Mesendoderm (in vitro differentiated cells): Measurements from ENCODE around the gene HSPB7.

Experiments used
- DNase-seq: peaks from one replicate; pipeline ENCODE4 v3.0.0; 2013
- H2AK5ac ChIP-seq: 2 replicates; pipeline ENCODE4 v1.6.1; 2013; ENCODE audit warnings: low read length, inconsistent platforms
- H2BK120ac ChIP-seq: 2 replicates; pipeline ENCODE4 v1.6.1; 2013; ENCODE audit warnings: low read depth, mild to moderate bottlenecking, low read length, moderate library complexity, mixed read lengths
- H2BK15ac ChIP-seq: replicated peaks from 2 replicates; pipeline ENCODE4 v1.6.1; 2013; ENCODE audit warnings: low read depth, mild to moderate bottlenecking, moderate library complexity
- H2BK5ac ChIP-seq: 2 replicates; pipeline ENCODE4 v1.6.1; 2013; ENCODE audit warnings: low read length, inconsistent platforms
- H3K18ac ChIP-seq: 2 replicates; pipeline ENCODE4 v1.6.1; 2013; ENCODE audit warnings: mild to moderate bottlenecking, low read length, mixed read lengths
- H3K23ac ChIP-seq: one replicate; pipeline ENCODE4 v1.6.1; 2013; ENCODE audit warnings: low read length
- H3K27ac ChIP-seq: 2 replicates; pipeline ENCODE4 v1.5.1; 2013; ENCODE audit warnings: low read depth, mild to moderate bottlenecking, inconsistent platforms, low read length, moderate library complexity
- H3K27me3 ChIP-seq: 2 replicates; pipeline ENCODE4 v1.6.1; 2013; ENCODE audit warnings: low read length, control low read depth, mild to moderate bottlenecking, inconsistent platforms; ENCODE audit not compliant: insufficient read depth, poor library complexity
- H3K36me3 ChIP-seq: 2 replicates; pipeline ENCODE4 v1.6.1; 2013; ENCODE audit warnings: low read length, inconsistent platforms; ENCODE audit not compliant: control insufficient read depth, insufficient read depth
- H3K4ac ChIP-seq: one replicate; pipeline ENCODE4 v1.6.1; 2013; ENCODE audit warnings: low read depth, mild to moderate bottlenecking, low read length, moderate library complexity
- H3K4me1 ChIP-seq: 2 replicates; pipeline ENCODE4 v1.6.1; 2013; ENCODE audit warnings: low read depth, low read length, inconsistent platforms; ENCODE audit not compliant: control insufficient read depth
- H3K4me2 ChIP-seq: 2 replicates; pipeline ENCODE4 v1.6.1; 2013; ENCODE audit warnings: low read length
- H3K4me3 ChIP-seq: 2 replicates; pipeline ENCODE4 v1.5.1; 2013; ENCODE audit warnings: mild to moderate bottlenecking, low read length
- H3K56ac ChIP-seq: one replicate; pipeline ENCODE4 v1.6.1; 2013; ENCODE audit warnings: low read length
- H3K79me1 ChIP-seq: 2 replicates; pipeline ENCODE4 v1.6.1; 2013; ENCODE audit warnings: low read length, inconsistent platforms
- H3K79me2 ChIP-seq: 2 replicates; pipeline ENCODE4 v1.6.1; 2013; ENCODE audit warnings: mild to moderate bottlenecking, low read length; ENCODE audit not compliant: control insufficient read depth, insufficient read depth
- H3K9ac ChIP-seq: 2 replicates; pipeline ENCODE4 v1.6.1; 2013; ENCODE audit warnings: low read length, inconsistent platforms
- H4K5ac ChIP-seq: one replicate; pipeline ENCODE4 v1.6.1; 2013; ENCODE audit warnings: low read length
- H4K8ac ChIP-seq: one replicate; pipeline ENCODE4 v1.6.1; 2013; ENCODE audit warnings: low read depth, mild to moderate bottlenecking, control low read depth, low read length, moderate library complexity
- WGBS: extraction: QIAGEN DNeasy Blood & Tissue Kit; methylation state at CpG from one replicate; pipeline ENCODE4 v1.1.7; 2013; ENCODE audit warnings: low lambda C conversion rate, missing lambda C conversion rate; ENCODE audit not compliant: insufficient coverage; ENCODE audit errors: extremely low coverage; 5-methylcytosine and 5-hydroxymethylcytosine counted together

The HSPB7 gene

GRCh38 chr1:16019644-16020277 is 1.9 kb upstream of the HSPB7 start:
- Histone ChIP-seq H3K27ac (no peak overlapping the region), H4K5ac (no peak overlapping the region), H3K4me2 (no peak overlapping the region), H3K79me2 (no peaks in the 10 kb centered on the region), H3K36me3 (no peaks in the 10 kb centered on the region), H3K56ac (no peak overlapping the region), H3K27me3 (no peaks in the 10 kb centered on the region), H3K4me1 (no peaks in the 10 kb centered on the region), H2BK120ac (no peak overlapping the region), H3K79me1 (no peaks in the 10 kb centered on the region), H3K4me3 (no peak overlapping the region), H3K23ac (no peak overlapping the region), H4K8ac (no peak overlapping the region), H2BK15ac (no peak overlapping the region), H2BK5ac (no peak overlapping the region), H3K9ac (no peak overlapping the region), H3K18ac (no peak overlapping the region), H3K4ac (no peak overlapping the region), H2AK5ac (no peak overlapping the region)
- peak; percentile 32 for DNase-seq
- WGBS = no CpG with 5 or more reads among the region's 9 CpGs

DNA sequence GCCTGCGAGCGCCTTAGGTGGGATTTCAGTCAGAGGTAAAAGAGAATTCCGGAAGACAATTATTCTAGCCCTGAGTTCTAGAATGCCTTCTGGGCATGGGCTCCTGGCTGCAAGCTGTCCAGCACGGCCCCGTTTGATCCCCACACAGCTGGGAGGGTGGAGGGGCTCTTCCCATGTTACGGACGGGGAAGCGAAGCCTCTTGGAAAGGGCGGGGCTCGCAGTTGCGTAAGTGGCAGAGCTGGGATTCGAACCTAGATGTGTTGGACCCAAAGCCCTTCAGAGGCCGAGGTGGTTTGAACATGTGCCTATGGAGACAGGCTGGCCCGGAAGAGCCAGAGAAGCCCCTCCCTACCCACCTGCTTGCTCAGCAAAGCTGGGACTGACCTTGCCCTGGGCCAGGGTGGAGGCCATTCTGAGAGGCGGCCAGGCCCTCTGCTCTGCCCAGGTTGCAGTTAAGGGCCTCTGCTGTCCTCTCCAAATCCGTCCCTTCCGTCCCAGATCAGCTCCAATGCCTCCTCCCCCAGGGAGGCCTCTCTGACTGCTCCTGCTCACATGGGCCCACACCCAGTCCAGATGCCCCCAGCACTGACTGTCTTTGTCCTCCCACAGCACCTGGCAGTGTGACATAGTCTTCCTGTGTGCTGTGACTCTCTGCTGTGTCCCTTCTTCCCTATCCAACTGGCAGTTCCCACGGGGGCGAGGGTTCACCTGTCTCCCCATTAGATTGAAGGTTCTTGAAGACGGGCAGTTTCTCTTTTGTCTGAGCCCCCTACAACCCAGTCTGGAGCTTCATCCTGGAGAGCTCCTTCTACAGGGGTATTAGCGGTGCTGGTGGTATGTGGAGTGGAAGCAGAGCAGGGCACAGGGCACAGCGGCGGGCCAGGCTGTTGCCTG is 1.2 kb upstream of the HSPB7 start:
- H3K18ac ChIP-seq = no peak overlapping the region
- H2BK120ac ChIP-seq = no peak overlapping the region
- no peak overlapping the region for H4K8ac ChIP-seq
- H3K4me1 ChIP-seq = no peaks in the 10 kb centered on the region
- H4K5ac ChIP-seq = no peak overlapping the region
- no peak overlapping the region for H3K56ac ChIP-seq
- WGBS = no CpG with 5 or more reads among the region's 23 CpGs
- H3K27ac ChIP-seq = no peak overlapping the region
- no peak overlapping the region for H3K4me2 ChIP-seq
- H2BK15ac ChIP-seq = no peak overlapping the region
- no peak overlapping the region for H3K9ac ChIP-seq
- H3K79me1 ChIP-seq = no peaks in the 10 kb centered on the region
- no peaks in the 10 kb centered on the region for H3K36me3 ChIP-seq
- no peaks in the 10 kb centered on the region for H3K79me2 ChIP-seq
- no peak overlapping the region for H3K23ac ChIP-seq
- H2AK5ac ChIP-seq = no peak overlapping the region
- H2BK5ac ChIP-seq = no peak overlapping the region
- DNase-seq = no peak
- H3K4me3 ChIP-seq = no peak overlapping the region
- H3K27me3 ChIP-seq = no peaks in the 10 kb centered on the region
- no peak overlapping the region for H3K4ac ChIP-seq

DNA sequence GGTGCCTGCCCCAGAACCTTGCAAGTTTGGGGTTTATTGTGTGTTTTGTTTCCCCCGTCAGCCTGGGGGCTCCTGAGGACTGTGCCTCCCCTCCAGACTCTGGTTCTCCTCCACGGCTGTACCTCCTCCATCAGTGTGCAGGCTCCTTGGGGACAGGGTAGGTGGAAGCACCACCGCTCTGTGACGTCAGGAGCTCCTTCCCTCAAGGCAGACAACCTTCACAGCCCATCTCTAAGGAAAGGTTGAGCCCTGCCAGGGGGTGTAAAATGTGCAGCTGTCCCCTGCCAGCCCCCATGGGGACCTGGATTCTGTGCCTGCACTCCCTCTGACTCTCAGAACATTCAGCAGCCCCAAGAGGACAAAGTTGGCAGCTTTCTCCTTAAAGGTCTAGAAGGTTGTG is 465 bp upstream of the HSPB7 start:
- no peak overlapping the region for H3K4me3 ChIP-seq
- H2BK15ac ChIP-seq = no peak overlapping the region
- no peak overlapping the region for H4K8ac ChIP-seq
- no peaks in the 10 kb centered on the region for H3K79me2 ChIP-seq
- H4K5ac ChIP-seq = no peak overlapping the region
- no peak overlapping the region for H3K4ac ChIP-seq
- H3K23ac ChIP-seq = no peak overlapping the region
- no peak overlapping the region for H2BK120ac ChIP-seq
- no peaks in the 10 kb centered on the region for H3K36me3 ChIP-seq
- H2AK5ac ChIP-seq = no peak overlapping the region
- H3K18ac ChIP-seq = no peak overlapping the region
- H3K4me1 ChIP-seq = peaks cover 3% of the 10 kb centered on the region
- H3K4me2 ChIP-seq = no peak overlapping the region
- no peaks in the 10 kb centered on the region for H3K27me3 ChIP-seq
- no peak overlapping the region for H3K27ac ChIP-seq
- H2BK5ac ChIP-seq = no peak overlapping the region
- H3K9ac ChIP-seq = no peak overlapping the region
- WGBS = no CpG with 5 or more reads among the region's 4 CpGs
- no peaks in the 10 kb centered on the region for H3K79me1 ChIP-seq
- no peak for DNase-seq
- H3K56ac ChIP-seq = no peak overlapping the region

- no peak overlapping the region for H4K8ac ChIP-seq
Measured at GRCh38 chr1:16017076-16017460, 775 bp downstream of the HSPB7 start.

DNA sequence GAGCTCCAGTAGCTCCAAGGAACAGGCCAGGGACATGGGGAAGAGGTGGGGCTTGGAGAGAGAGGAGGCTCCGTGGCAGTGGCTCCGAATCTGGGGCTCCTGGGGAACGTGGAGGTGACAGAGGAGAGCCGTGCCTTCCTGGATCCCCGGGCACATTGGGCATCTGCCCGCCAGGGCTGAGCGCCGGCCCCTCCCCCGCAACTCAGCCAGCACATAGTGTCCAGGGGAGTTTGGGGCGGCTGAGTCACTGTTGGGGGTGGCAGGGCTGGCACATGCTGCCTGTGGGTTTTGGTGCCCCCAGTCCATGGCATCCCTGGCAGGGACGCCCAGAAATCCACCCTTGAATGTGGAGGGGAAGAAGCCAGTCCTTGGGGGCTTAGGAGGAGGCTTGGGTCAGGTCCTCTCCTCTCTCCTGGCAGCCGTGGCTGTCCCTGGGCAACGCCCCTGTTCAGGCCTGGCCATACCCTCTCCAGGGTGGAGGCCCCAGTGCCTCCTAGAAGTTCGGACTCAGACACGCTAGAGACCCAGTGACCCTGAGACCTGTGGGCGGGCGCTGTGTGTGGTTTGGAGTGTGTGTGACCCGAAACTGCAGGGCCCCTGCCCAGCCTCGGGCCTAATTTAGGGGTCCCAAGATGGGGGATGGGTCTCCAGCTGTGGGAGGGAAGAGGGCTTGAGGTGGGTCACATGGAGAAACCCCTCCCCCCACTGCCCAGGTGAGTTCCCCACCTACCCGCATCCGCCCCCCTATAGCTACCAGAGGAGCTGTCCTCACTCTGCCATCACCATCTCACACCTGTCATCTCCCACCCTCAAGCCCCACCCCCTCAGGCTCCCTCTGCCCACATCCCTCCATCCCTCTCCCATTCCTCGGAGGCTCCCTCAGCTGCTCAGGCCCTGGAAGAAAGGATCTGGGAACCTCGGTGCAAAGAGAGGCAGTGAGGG is 1.6 kb downstream of the HSPB7 start:
- Histone ChIP-seq H3K23ac (no peak overlapping the region), H4K5ac (no peak overlapping the region), H3K27me3 (no peaks in the 10 kb centered on the region), H3K27ac (no peak overlapping the region), H3K79me1 (no peaks in the 10 kb centered on the region), H3K36me3 (no peaks in the 10 kb centered on the region), H3K4ac (no peak overlapping the region), H2BK5ac (no peak overlapping the region), H4K8ac (no peak overlapping the region), H3K9ac (no peak overlapping the region), H3K4me3 (no peak overlapping the region), H3K79me2 (no peaks in the 10 kb centered on the region), H2BK120ac (no peak overlapping the region), H2AK5ac (no peak overlapping the region), H3K18ac (no peak overlapping the region), H3K56ac (no peak overlapping the region), H3K4me1 (peaks cover 6% of the 10 kb centered on the region), H3K4me2 (no peak overlapping the region), H2BK15ac (no peak overlapping the region)
- WGBS = no CpG with 5 or more reads among the region's 23 CpGs
- DNase-seq = no peak

More at GRCh38 chr1:16017076-16017460, 775 bp downstream of the HSPB7 start:
- no peak overlapping the region for H3K4me2 ChIP-seq
- no peak overlapping the region for H2BK120ac ChIP-seq
- H3K18ac ChIP-seq = no peak overlapping the region
- no peak overlapping the region for H2AK5ac ChIP-seq
- H3K79me1 ChIP-seq = no peaks in the 10 kb centered on the region
- no peak overlapping the region for H3K4ac ChIP-seq
- H4K5ac ChIP-seq = no peak overlapping the region
- no peaks in the 10 kb centered on the region for H3K79me2 ChIP-seq
- no peak overlapping the region for H3K9ac ChIP-seq
- DNase-seq = no peak
- H3K4me3 ChIP-seq = no peak overlapping the region
- no peak overlapping the region for H2BK15ac ChIP-seq
- H3K27me3 ChIP-seq = no peaks in the 10 kb centered on the region
- H3K4me1 ChIP-seq = peaks cover 6% of the 10 kb centered on the region
- H3K23ac ChIP-seq = no peak overlapping the region
- H3K36me3 ChIP-seq = no peaks in the 10 kb centered on the region
- H2BK5ac ChIP-seq = no peak overlapping the region
- no peak overlapping the region for H3K27ac ChIP-seq
- no peak overlapping the region for H3K56ac ChIP-seq
- WGBS = no CpG with 5 or more reads among the region's 10 CpGs
